Gastroesophageal sphincter (tissue), 4 donors: ENCODE data around the gene AADAC. TPM values are rescaled to one million over a fixed set of nuclear protein-coding genes. Genes with fewer than 3 reads are reported as not detected.
A peak's percentile ranks its signal among the peaks of the same experiment; 100 is the strongest.
"Not testable (repeated sequence)": the region's sequence is repeated elsewhere in the genome, so short reads cannot be mapped to it uniquely, and the experiment has no call there.

ENCODE experiments used
- ATAC-seq: fragments of 150-250 bp; one replicate; pipeline ENCODE4 v1.9.1; 2016; ENCODE audit warnings: mild to moderate bottlenecking, moderate library complexity
- H3K27ac ChIP-seq, 4 donors: fragments of 200-600 bp; sonication (generic) in 3 of 4; 1 replicate in 3 of 4; 2 replicates in 1 of 4; pipeline ENCODE4 v1.5.1; 2016 to 2019
- H3K27me3 ChIP-seq: fragments of 200-600 bp; sonication (generic); one replicate; pipeline ENCODE4 v1.5.1; 2019
- H3K36me3 ChIP-seq, 2 donors: fragments of 200-600 bp; sonication (generic); one replicate each; pipeline ENCODE4 v1.5.1; 2019; ENCODE audit warnings: control low read depth in 1 of 2
- H3K4me1 ChIP-seq, 3 donors: fragments of 200-600 bp; sonication (generic); 1 replicate in 2 of 3; 2 replicates in 1 of 3; pipeline ENCODE4 v1.5.1; 2016 to 2019; ENCODE audit warnings: control low read depth in 2 of 3
- H3K4me3 ChIP-seq, 2 donors: fragments of 200-600 bp; sonication (generic); one replicate each; pipeline ENCODE4 v1.5.1; 2019; ENCODE audit warnings: mild to moderate bottlenecking in 1 of 2, moderate library complexity in 1 of 2
- H3K9me3 ChIP-seq, 3 donors: fragments of 200-600 bp; sonication (generic); one replicate each; pipeline ENCODE4 v1.5.1; 2017 to 2019; ENCODE audit warnings: control low read depth in 2 of 3
- EP300 ChIP-seq: sonication (generic); formaldehyde crosslinking; IDR thresholded peaks from one replicate; pipeline ENCODE4 v1.6.1; 2017; ENCODE audit warnings: antibody characterized with exemption, mild to moderate bottlenecking
- POLR2A ChIP-seq, 2 donors: fragments of 450-650 bp; IDR thresholded peaks; one replicate each; pipeline ENCODE4 v1.6.1; 2017; ENCODE audit warnings: antibody characterized with exemption in 2 of 2, mild to moderate bottlenecking in 2 of 2, moderate library complexity in 1 of 2
- POLR2AphosphoS5 ChIP-seq: sonication (generic); formaldehyde crosslinking; IDR thresholded peaks from one replicate; pipeline ENCODE4 v1.6.1; 2017; ENCODE audit warnings: antibody characterized with exemption
- WGBS, 2 donors: methylation state at CpG; one replicate each; pipeline ENCODE4 v1.1.5; 2018; ENCODE audit warnings: low coverage in 1 of 2; 5-methylcytosine and 5-hydroxymethylcytosine counted together
- total RNA-seq, 4 donors: library from RNA; depleted of rRNA; stranded (reverse); fragments of >200 nt; gene quantifications; one replicate each; pipeline ENCODE4 v1.1.0, GENCODE V29; 2016
- TF ChIP-seq, protein P1 (sequence below), 4 experiments: fragments of 200-600 bp in 2 of 4; fragments of 450-650 bp in 2 of 4; sonication (generic) in 1 of 4; IDR thresholded peaks; one replicate each; pipeline ENCODE4 v1.5.1; 2017 to 2019; ENCODE audit warnings: antibody characterized with exemption in 4 of 4, mild to moderate bottlenecking in 2 of 4, moderate library complexity in 2 of 4

Gene AADAC
- total RNA-seq, 4 donors from 2014 or later: 0.40 TPM; not detected in 3

DNA sequence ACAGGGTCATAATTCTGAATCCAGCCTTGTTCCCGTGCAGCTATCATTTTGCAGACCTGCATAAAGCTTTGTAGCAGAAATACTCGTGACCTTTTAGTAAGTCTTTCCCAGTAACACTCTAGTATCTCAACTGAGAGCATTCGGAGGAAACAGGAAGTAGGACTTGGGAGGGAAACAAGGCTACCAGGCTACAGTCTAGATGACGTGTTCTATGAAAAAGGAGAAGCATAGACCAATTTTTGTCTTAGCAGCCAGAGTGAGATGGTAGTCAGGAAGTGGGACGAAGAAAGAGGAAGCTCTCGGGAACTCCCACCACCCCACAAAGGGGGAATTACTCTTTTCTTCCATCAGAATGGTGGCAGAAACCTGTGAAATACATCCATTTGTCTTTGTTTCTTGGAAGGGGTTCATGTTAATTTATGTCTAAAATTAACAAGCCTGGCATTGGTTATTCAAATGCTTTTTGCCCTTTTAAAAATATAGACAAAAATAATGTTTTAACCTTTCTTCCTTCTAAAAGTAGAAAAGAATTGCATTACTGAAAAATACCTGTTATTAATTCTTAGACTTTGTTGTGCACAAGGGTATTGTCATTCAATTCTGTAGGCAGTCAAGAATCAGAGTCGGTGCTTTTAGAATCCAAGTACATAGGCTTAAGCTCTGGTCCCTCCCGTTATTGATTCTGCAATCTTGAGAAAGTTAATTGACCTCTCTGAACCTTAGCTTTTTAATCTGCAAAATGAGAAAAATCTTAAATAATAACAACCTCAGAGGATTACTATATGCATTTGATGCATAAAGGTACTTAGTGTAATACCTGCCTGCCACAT, 57.9 kb downstream of the AADAC start:
- Histone ChIP-seq H3K4me3 (no peak overlapping the region), H3K36me3 (no peaks in the 10 kb centered on the region), H3K27me3 (no peaks in the 10 kb centered on the region), H3K9me3 (no peaks in the 10 kb centered on the region), H3K4me1 (no peaks in the 10 kb centered on the region), H3K27ac (no peak overlapping the region)
- TF ChIP-seq, protein P1, sequence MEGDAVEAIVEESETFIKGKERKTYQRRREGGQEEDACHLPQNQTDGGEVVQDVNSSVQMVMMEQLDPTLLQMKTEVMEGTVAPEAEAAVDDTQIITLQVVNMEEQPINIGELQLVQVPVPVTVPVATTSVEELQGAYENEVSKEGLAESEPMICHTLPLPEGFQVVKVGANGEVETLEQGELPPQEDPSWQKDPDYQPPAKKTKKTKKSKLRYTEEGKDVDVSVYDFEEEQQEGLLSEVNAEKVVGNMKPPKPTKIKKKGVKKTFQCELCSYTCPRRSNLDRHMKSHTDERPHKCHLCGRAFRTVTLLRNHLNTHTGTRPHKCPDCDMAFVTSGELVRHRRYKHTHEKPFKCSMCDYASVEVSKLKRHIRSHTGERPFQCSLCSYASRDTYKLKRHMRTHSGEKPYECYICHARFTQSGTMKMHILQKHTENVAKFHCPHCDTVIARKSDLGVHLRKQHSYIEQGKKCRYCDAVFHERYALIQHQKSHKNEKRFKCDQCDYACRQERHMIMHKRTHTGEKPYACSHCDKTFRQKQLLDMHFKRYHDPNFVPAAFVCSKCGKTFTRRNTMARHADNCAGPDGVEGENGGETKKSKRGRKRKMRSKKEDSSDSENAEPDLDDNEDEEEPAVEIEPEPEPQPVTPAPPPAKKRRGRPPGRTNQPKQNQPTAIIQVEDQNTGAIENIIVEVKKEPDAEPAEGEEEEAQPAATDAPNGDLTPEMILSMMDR (IDR thresholded peaks at IDR 0.05): no peak
- no peak for TF ChIP-seq EP300
- TF ChIP-seq POLR2AphosphoS5: no peak
- TF ChIP-seq POLR2A (IDR thresholded peaks at IDR 0.05): no peak
- 66 to 79% methylated on average over 7 to 8 of the region's 8 CpGs for WGBS, 2 donors
- peak; percentile 82 for ATAC-seq

DNA sequence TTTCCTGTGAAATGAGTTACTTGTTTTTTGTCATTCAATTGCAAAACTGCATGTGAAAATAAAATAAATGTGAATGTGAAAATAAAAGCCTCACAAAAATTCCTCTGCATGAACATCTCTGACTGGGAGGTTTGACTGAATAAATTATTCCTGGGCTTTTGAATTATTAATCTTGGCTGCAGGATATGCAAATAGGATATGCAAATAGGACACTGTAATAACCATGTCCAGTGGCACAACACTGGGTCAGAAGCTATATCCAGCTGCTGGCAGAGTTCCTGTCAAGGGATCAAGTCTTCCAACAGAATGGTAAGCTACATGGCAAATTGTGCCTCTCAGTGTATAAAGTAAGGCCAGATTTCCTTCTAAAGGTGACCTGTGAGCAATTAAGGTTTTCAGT, 59.5 kb downstream of the AADAC start, which contains the start of gene SUCNR1:
TSS of gene SUCNR1 (plus strand) at position 246 of the 400 bp plus-strand sequence. CDS start 6,250 bp downstream, outside the sequence.
- TF ChIP-seq POLR2AphosphoS5: no peak
- TF ChIP-seq POLR2A (IDR thresholded peaks at IDR 0.05): no peak
- no peak for TF ChIP-seq EP300
- TF ChIP-seq, protein P1 (IDR thresholded peaks at IDR 0.05): no peak
- Histone ChIP-seq H3K27ac (no peak within 1 kb of the TSS), H3K4me1 (peaks cover 0 to 6% (median 0%) of the 10 kb centered on the region in 3 donors), H3K36me3 (no peaks in the 10 kb centered on the region), H3K4me3 (no peak within 1 kb of the TSS), H3K27me3 (no peaks in the 10 kb centered on the region), H3K9me3 (no peaks in the 10 kb centered on the region)
- no peak for ATAC-seq

DNA sequence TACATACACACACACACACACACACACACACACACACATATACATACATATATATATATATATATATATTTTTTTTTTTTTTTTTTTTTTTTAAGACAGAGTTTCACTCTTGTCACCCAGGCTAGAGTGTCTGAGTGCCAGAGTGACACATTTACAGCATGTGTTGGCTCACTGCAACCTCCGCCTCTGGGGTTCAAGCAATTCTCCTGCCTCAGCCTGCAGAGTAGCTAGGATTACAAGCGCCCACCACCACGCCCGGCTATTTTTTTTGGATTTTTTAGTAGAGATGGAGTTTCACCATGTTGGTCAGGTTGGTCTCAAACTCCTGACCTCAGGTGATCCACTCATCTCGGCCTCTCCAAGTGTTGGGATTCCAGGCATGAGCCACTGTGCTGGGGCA, 60.2 kb downstream of the AADAC start:
- not testable (repeated sequence) for H3K27me3 ChIP-seq, H3K36me3 ChIP-seq, H3K9me3 ChIP-seq, H3K4me3 ChIP-seq, H3K27ac ChIP-seq, ATAC-seq
- H3K4me1 ChIP-seq: peaks cover 2 to 10% (median 2%) of the 10 kb centered on the region in 3 donors
- WGBS, 2 donors: 93% methylated on average over 4 of the region's 5 CpGs; no CpG with 5 or more reads in 1 of the 2 donors

DNA sequence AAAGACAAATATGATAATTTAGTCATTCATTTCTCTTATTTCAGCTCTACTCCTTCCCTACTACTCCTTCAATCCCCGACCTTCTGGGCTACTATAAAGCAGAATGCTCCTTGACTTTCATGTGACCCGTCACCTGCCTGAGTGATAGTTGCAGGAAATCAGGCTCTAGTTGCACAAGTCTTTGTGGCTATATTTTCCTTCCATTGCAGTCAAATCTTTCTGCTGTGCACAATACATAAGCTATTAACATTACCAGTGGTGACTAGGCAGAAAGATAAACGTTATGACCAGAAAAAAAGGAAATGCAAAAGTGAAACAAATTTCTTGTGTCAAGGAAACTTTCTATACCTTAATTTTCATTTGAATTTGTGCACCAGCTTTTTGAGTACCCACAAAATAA, 61.8 kb downstream of the AADAC start:
- Histone ChIP-seq H3K27ac (no peak overlapping the region), H3K4me1 (peaks cover 2 to 18% (median 5%) of the 10 kb centered on the region in 3 donors), H3K27me3 (no peaks in the 10 kb centered on the region), H3K36me3 (no peaks in the 10 kb centered on the region), H3K4me3 (no peak overlapping the region), H3K9me3 (no peaks in the 10 kb centered on the region)
- no peak for ATAC-seq
- 57 to 76% methylated on average over 3 of the region's 3 CpGs for WGBS, 2 donors
- TF ChIP-seq POLR2AphosphoS5: no peak

DNA sequence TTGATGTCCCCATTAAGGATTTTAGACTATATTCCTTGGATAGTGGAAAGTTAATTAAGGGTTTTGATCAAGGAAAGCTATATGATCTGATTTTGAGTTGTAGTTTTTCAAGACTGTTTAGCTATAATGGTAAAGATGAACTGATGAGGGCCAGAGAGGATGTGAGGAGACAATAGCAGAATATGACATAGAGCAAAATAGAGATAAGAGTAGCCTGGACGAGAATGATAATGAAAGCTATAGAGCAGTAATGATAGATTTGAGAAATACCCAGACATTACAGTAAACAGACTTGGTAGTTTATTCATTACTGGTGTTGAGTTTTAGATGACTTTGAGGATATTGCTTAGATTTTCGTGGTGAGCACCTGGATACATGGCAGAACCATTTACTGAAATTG, 63.4 kb downstream of the AADAC start:
- peaks cover 2 to 18% (median 5%) of the 10 kb centered on the region in 3 donors for H3K4me1 ChIP-seq
- TF ChIP-seq POLR2AphosphoS5: no peak
- TF ChIP-seq POLR2A (IDR thresholded peaks at IDR 0.05): no peak
- TF ChIP-seq, protein P1 (IDR thresholded peaks at IDR 0.05): no peak
- no peak for TF ChIP-seq EP300
- H3K9me3 ChIP-seq: no peaks in the 10 kb centered on the region
- no peak overlapping the region for H3K4me3 ChIP-seq
- ATAC-seq: no peak
- H3K27me3 ChIP-seq: no peaks in the 10 kb centered on the region
- H3K27ac ChIP-seq: no peak overlapping the region
- no peaks in the 10 kb centered on the region for H3K36me3 ChIP-seq
- 83 to 91% methylated on average over 1 to 2 of the region's 2 CpGs for WGBS, 2 donors

Other genes starting within 250 kb of the AADAC start
- 1 to 10 TPM in 1 of 4 donors, under 1 TPM in 1, not detected in 2; 0.54 to 4.4 TPM for gene AADACL2, start 80.2 kb upstream of the AADAC start, total RNA-seq
- under 1 TPM in 3 of 4 donors, not detected in 1; 0.12 to 0.74 (median 0.13) TPM for gene SUCNR1, start 59.5 kb downstream of the AADAC start, total RNA-seq